HG03439 (cell line): ENCODE measurements around the gene UPK3A.
A peak's percentile ranks its signal among the peaks of the same experiment; 100 is the strongest.
"Not testable (repeated sequence)": the region's sequence is repeated elsewhere in the genome, so short reads cannot be mapped to it uniquely, and the experiment has no call there.

ENCODE experiments used
- ATAC-seq: cut with Tn5 transposase; IDR thresholded peaks from one replicate; pipeline ENCODE4 v1.9.1; 2021; ENCODE audit warnings: mild to moderate bottlenecking, moderate library complexity; ENCODE audit not compliant: unreplicated experiment

The UPK3A gene

GRCh38 chr22:45254789-45255278, 29.9 kb upstream of the UPK3A start:
- peak; percentile 65 for ATAC-seq

DNA sequence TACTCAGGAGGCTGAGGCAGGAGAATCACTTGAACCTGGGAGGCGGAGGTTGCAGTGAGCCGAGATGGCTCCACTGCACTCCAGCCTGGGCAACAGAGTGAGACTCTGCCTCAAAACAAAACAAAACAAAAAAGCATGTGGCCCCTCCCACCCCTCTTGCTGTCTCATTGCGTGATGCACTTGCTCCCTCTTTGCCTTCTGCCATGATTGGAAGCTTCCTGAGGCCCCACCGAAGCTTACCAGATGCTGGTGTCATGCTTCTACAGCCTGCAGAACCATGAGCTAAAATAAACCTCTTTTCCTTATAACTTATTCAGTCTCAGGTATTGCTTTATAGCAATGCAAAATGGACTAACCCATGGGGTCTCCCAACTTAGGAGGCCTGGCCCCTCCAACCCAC, 26.8 kb upstream of the UPK3A start:
- ATAC-seq: not testable (repeated sequence)

DNA sequence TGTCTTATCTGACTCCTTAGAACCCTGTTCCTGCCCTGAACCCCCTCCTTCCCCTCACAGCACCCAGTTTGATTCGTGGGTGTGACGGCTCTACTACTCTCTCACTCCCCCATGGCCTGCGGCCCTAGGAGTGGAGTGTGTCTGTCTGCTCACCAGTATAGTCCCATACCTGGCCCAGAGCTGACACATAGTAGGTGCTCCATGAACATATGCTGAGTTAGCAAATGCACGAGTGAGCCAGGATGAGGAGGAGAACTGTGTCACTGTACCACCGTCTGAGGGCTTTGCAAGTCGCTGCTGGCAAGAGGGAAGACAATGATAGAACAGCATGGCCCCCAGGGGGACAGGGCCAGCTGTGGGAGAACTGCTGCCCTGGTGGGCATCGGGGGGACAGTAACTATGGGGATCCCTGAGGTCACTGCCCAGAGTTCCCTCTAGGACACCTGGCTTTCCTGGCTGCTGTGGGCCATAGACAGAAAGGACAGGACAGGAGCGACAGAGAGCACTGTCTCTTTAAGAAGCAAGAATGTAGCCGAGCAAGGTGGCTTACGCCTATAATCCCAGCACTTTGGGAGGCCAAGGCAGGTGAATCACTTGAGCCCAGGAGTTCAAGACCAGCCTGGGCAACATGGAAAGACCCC, 24.9 kb upstream of the UPK3A start:
- ATAC-seq: no peak

DNA sequence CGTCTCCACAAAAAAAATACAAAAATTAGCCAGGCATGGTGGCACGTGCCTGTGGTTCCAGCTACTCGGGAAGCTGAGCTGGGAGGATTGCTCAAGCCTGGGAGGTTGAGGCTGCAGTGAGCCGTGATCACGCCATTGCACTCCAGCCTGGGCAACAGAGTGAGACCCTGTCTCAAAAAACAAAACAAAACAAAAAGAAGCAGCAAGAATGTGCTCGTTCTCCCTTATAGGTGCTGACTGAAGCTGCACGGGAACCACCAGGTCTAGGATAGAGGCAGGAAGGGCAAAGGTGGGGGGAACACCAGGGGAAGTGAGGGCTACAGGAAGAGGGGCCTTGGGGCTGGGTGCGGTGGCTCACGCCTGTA, 24.4 kb upstream of the UPK3A start:
- not testable (repeated sequence) for ATAC-seq

- ATAC-seq: no peak
These were observed 23.2 kb upstream of the UPK3A start for GRCh38 chr22:45261407-45262088.

- ATAC-seq: no peak
These were observed 22.4 kb upstream of the UPK3A start for GRCh38 chr22:45262195-45262930.

GRCh38 chr22:45262931-45263462, 21.8 kb upstream of the UPK3A start:
- peak; percentile 38 for ATAC-seq

DNA sequence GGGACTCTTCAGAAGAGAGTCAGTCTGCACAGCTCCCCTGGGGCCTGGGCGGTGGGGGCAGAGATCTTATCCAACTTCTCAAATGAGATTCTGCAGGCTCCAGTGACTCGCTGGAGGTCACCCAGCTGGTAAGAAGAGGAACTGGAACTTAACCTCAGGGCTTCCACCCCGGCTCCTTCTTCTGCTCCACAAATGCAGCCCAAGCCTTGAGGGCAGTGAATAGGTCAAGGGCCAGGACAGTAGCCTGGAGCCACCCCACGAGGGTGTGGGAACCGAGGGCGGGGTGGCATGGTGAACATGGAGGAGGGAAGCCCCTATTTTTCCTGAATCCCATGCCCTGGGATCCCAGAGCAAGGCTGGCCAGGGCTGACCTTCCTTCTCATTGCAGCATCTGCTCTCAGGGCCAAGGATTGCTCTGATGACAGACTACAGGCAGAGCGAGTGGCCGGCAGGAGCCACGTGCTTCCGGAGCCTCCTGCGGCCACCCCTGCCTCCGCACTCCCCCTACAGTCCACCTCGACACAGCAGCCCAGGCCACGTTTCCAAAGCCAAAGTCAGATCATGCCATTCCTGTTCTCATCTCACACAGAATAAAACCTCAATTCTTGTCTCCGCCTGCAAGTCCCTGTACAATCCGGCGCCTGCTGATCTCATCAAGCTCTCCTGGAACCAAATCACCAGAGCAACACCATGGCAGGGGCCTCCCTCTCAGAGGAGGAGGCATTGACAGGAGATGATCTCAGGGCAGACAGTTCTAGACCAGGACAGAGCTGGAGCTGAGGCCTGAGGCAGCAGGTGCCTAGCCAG, 21.1 kb upstream of the UPK3A start:
- ATAC-seq: peak; percentile 71

GRCh38 chr22:45265535-45265934, 19.2 kb upstream of the UPK3A start:
- no peak for ATAC-seq

DNA sequence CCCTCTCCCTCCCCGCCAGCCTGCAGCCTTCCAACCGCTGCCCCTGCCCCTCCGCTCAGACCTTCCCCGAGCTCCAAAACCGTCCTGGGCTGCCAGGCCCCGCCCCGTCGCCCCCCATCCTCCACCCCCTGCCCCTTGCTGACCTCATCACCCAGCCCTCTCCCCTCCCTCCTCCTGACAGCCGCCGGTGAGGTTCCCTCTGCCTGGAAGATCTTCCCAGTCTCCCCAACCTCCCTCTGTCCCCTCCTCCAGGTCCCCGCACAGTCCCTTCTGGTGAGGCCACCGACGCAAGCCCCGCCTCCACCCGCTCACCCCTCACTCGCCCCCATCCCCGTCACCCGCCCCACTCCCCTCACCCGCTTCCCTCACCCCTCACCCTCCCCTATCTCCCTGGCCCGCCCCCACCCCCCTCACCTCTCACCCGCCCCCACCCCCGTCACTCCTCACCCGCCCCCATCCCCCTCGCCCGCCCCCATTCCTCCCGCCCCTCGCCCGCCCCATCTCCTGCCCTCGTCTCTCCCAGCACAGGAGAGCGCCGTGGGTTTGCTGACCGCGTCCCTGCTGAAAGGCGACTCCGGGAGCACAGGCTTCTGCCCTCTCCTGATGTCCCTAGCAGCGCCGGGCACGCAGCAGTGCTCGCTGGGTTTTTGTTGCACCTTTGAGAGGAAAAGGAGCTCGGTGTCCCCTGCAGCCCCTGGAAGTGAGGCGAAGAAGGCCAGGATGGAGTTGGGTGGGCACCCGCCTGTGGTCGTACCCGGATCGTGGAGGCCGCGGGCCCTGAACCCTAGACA, 16.4 kb upstream of the UPK3A start:
- no peak for ATAC-seq

GRCh38 chr22:45268958-45269844, 15.5 kb upstream of the UPK3A start:
- ATAC-seq: peak; percentile 73

DNA sequence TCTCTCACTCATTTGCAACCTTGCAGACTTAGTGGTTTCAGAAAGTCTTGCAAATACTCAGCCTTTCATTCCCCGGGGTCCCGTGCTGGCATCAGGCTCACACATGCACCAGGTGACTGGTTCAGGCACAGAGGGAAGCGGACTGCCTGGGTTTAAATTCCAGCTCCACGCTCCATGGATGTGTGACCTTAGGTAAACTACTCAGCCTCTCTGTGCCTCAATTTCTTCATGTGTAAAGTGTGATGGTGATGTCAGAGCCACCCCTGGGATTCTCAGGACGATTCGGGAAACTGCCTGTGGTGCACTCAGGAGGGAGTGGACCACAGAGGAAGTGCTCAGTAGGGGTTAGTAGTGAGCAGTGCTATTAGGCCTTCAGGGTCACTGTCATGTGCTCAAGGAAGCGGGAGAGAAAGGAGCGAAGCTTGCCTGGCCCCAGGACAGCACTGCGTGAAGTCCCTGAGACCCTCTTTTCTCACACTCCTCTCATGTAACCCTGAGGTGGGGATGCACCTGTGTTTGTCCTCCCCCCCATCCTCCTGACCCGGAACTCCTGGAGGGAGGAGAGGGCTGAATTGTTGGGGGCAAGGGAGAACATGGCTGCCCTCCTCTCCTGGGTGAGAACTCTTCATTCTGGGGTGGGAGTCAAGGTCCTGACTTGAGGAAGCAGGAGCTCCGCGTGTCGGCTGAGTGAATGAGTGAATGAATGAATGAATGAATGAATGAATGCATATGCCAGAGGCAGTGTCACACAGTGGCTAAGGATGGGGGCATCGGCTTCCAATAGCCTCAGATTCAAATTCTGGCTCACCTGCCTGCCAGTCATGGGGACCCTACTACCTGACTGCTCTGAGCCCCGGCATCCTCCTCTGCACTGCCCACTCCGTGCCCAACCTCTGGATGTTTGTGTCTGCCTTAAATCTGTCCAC, 14.4 kb upstream of the UPK3A start:
- no peak for ATAC-seq

DNA sequence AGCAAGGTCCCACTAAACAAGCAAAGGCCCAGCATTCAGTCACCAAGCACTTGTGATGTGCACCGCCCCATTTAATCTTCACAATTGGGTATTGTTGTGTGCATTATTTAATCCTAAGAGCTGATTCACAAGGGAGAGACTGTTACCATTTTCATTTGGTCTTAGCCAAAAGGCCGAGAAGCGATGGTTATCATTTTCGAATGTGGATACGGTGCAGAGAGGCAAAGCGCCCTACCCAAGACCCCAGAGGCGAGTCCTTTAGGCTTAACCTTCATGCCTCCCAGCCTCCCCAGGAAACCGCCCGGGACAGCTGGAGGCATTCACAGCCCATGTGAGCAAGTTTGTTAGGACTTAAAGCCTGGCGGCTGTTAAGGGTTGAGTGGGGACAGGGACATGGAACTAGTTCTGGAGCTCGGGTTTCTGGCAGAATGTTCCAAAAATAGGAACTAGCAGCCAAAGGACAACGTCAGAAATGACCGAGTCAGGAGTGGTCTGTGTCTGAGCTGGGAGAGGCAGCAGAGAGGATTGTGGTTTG, 13.0 kb upstream of the UPK3A start:
- no peak for ATAC-seq

GRCh38 chr22:45272498-45272897, 12.3 kb upstream of the UPK3A start:
- ATAC-seq: no peak

DNA sequence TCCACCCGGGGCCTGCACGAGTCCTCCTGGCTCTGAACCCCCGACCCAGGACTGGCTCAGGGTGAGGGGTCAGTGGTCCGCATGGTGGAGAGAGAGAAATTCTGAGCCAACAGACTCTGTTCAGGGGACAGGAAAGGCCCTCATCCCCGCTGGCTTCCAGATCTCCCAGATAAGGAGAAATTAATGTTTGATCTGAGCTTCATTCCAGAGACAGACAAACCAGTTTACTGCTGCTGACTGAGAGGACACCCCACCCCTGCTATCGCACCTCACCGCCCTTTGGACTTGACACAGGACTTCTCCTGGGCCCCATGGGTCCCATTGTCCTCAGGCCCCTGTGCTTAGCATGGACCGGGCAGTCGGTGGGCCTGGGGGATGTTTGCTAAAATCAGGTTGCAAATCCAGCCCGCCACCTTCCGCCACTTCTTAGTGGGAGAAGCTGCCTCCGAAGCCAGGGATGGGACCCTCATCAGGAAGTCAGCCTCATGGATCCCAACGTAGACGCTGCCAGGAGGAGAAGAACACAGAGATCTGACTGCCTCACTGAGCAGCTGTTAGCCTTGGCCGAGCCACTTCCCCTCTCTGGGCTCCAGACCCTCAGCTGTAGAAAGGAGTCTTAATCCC, 11.2 kb upstream of the UPK3A start:
- no peak for ATAC-seq

- no peak for ATAC-seq
These were observed 8.1 kb upstream of the UPK3A start for GRCh38 chr22:45276507-45277105.

- not testable (repeated sequence) for ATAC-seq
These were observed 7.0 kb upstream of the UPK3A start for GRCh38 chr22:45277720-45278119.
